ENCODE results near the gene DHX9.

DHX9 gene

GRCh38 chr1:182817802-182818201, 21.3 kb upstream of the DHX9 start:
- TF ChIP-seq FOXP2 (optimal IDR thresholded peaks at IDR 0.05; ENCODE audit: borderline replicate concordance, extremely low read depth, extremely low read length, insufficient read depth) (no peak), POLR2AphosphoS5 (IDR thresholded peaks at IDR 0.05; ENCODE audit: low read depth, low read length) (no peak), TAF1 (IDR thresholded peaks at IDR 0.05; ENCODE audit: borderline replicate concordance, insufficient read depth, low read length) (no peak), SIN3A (IDR thresholded peaks at IDR 0.05; ENCODE audit: borderline replicate concordance, insufficient read depth, low read length) (no peak)
- TF ChIP-seq, protein P1, sequence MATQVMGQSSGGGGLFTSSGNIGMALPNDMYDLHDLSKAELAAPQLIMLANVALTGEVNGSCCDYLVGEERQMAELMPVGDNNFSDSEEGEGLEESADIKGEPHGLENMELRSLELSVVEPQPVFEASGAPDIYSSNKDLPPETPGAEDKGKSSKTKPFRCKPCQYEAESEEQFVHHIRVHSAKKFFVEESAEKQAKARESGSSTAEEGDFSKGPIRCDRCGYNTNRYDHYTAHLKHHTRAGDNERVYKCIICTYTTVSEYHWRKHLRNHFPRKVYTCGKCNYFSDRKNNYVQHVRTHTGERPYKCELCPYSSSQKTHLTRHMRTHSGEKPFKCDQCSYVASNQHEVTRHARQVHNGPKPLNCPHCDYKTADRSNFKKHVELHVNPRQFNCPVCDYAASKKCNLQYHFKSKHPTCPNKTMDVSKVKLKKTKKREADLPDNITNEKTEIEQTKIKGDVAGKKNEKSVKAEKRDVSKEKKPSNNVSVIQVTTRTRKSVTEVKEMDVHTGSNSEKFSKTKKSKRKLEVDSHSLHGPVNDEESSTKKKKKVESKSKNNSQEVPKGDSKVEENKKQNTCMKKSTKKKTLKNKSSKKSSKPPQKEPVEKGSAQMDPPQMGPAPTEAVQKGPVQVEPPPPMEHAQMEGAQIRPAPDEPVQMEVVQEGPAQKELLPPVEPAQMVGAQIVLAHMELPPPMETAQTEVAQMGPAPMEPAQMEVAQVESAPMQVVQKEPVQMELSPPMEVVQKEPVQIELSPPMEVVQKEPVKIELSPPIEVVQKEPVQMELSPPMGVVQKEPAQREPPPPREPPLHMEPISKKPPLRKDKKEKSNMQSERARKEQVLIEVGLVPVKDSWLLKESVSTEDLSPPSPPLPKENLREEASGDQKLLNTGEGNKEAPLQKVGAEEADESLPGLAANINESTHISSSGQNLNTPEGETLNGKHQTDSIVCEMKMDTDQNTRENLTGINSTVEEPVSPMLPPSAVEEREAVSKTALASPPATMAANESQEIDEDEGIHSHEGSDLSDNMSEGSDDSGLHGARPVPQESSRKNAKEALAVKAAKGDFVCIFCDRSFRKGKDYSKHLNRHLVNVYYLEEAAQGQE (IDR thresholded peaks at IDR 0.05; ENCODE audit: insufficient read depth in 1 of 2, low read depth in 2 of 2, low read length in 2 of 2) = no peak

DNA sequence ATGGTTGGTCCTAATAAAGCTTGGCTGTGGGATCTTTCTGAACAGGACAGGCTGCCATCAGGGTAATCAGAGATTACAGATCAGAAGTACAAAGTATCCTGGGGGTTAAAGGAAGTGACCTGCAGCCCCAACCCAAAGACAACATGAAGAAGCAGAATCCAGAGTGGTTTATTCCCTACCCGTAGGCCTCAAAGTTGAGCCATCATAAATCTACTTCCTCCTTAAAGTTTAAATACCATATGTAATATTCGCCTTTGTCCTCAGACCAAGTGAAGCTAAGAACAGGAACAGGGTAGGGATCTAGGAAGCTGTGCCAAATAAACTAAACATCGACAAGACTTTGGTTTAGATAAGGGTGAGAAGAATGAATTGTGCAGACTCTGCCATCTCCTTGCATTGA, 15.9 kb upstream of the DHX9 start:
- TF ChIP-seq POLR2AphosphoS5 (IDR thresholded peaks at IDR 0.05; ENCODE audit: low read depth, low read length) (no peak), TAF1 (IDR thresholded peaks at IDR 0.05; ENCODE audit: borderline replicate concordance, insufficient read depth, low read length) (no peak), SIN3A (IDR thresholded peaks at IDR 0.05; ENCODE audit: borderline replicate concordance, insufficient read depth, low read length) (no peak), FOXP2 (optimal IDR thresholded peaks at IDR 0.05; ENCODE audit: borderline replicate concordance, extremely low read depth, extremely low read length, insufficient read depth) (no peak)
- TF ChIP-seq, protein P1 (IDR thresholded peaks at IDR 0.05; ENCODE audit: insufficient read depth in 1 of 2, low read depth in 2 of 2, low read length in 2 of 2) = no peak

DNA sequence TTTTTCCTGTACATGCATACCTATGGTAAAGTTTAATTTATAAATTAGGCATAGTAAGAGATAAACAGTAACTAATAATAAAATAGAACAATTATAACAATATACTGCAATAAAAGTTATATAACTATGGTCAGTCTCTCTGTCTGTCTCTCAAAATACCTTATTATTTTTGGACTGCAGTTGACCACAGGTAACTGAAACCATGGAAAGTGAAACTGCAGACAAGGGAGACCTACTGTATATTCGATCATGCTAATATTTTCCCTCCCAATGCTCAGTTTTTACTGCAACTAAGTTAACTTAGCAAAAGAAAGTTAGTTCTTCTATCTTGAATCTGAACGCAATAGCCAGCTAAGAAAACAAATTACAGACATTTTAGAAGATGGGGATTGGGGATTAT, 12.3 kb upstream of the DHX9 start:
- TF ChIP-seq POLR2AphosphoS5 (IDR thresholded peaks at IDR 0.05; ENCODE audit: low read depth, low read length) = no peak
- TF ChIP-seq TAF1 (IDR thresholded peaks at IDR 0.05; ENCODE audit: borderline replicate concordance, insufficient read depth, low read length) = no peak
- TF ChIP-seq SIN3A (IDR thresholded peaks at IDR 0.05; ENCODE audit: borderline replicate concordance, insufficient read depth, low read length) = no peak
- TF ChIP-seq, protein P1 (IDR thresholded peaks at IDR 0.05; ENCODE audit: insufficient read depth in 1 of 2, low read depth in 2 of 2, low read length in 2 of 2) = no peak
- TF ChIP-seq FOXP2 (optimal IDR thresholded peaks at IDR 0.05; ENCODE audit: borderline replicate concordance, extremely low read depth, extremely low read length, insufficient read depth) = no peak

GRCh38 chr1:182829285-182829932, 9.7 kb upstream of the DHX9 start:
- TF ChIP-seq, protein P1 (IDR thresholded peaks at IDR 0.05; ENCODE audit: insufficient read depth in 1 of 2, low read depth in 2 of 2, low read length in 2 of 2) = no peak
- no peak for TF ChIP-seq SIN3A (IDR thresholded peaks at IDR 0.05; ENCODE audit: borderline replicate concordance, insufficient read depth, low read length)
- no peak for TF ChIP-seq POLR2AphosphoS5 (IDR thresholded peaks at IDR 0.05; ENCODE audit: low read depth, low read length)
- no peak for TF ChIP-seq TAF1 (IDR thresholded peaks at IDR 0.05; ENCODE audit: borderline replicate concordance, insufficient read depth, low read length)
